NCI-H69 (cell line): ENCODE results near the gene GABARAPL2.

ENCODE experiments used
- DNase-seq: peaks from one replicate; lab custom pipeline; 2025; lab: John Stamatoyannopoulos, UW

The GABARAPL2 gene

DNA sequence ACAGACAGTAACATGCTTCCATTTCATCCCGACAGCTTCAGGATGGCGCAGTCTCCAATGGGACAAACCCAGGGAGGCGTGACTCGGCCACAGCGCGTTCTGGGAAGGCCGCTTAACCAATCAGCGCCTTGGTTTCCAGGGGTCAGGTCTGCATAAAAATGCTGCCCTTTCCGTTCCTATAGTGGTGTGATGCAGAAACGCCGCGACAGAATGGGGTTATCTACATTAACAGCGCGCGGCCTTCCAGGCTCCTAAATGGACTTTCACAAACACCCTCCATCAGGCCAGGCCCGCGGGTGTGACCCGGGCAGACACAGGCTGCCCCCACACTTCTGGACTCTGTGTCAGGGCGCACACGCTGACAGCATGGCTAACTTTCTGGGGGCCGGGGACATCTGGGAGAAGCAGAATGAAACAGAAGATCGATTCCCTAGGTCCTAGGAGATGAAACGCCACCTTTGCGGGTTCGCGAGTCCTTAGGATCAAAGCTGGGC, 10.9 kb upstream of the GABARAPL2 start:
- DNase-seq, result peak; percentile 75

GRCh38 chr16:75555707-75556430, 10.3 kb upstream of the GABARAPL2 start, which contains the start of gene TMEM231:
Gene TMEM231 (minus strand): TSS chr16:75556252. CDS start chr16:75556209, 43 bp downstream.
- DNase-seq, result peak; percentile 94

- no peak for DNase-seq
Measured at GRCh38 chr16:75556431-75556950, 9.7 kb upstream of the GABARAPL2 start.

- no peak for DNase-seq
Measured at GRCh38 chr16:75558846-75559401, 7.3 kb upstream of the GABARAPL2 start.

DNA sequence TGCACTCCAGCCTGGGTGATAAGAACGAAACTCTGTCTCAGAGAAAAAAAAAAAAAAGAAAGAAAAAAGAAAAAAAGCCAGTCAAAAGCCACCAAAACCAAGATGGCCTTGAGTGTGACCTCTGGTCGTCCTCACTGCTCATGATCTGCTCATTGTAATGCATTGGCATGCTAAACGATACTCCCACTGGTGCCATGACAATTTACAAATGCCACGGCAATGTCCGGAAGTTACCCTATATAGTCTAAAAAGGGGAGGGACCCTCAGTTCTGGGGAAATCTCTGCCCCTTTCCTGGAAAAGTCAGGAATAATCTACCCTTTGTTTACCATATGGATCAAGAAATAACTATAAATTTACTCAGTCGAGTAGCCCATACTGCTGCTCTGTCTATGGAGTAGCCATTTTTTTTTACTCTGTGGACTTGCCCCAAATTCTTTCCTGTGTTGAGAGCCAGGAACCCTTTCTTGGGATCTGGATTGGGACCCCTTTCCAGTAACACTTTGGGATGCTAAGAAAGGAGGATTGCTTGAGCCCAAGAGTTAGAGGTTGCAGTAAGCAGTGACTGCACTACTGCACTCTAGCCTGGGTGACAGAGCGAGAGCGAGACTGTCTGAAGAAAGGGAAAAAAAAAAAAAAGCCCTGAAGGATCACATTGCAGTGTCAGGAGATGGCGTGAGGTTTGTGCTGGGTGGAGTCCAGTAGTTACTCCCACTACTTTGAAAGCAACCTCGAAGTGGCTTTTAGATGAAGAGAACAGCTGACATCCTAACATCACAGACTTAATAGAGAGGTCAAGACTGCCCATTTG, 6.4 kb upstream of the GABARAPL2 start:
- DNase-seq, result peak; percentile 25

DNA sequence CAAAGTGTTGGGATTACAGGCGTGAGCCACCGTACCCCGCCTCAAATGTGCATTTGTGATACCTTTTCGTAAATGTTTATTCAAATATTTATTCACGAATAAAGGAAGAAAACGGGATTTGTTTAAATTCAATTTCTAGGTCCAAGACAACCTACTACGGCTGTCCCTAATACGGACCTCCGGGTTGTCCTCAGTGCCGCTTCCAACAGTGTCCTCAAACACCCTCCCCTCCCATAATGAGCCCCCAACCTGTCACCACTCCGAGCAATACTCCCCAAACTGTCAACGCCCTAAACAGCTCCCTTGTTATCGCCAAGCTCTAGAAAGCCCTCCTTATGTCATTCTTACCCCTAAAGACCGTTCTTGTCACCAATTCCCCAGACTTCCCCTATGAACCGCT, 539 bp upstream of the GABARAPL2 start:
- no peak for DNase-seq

DNA sequence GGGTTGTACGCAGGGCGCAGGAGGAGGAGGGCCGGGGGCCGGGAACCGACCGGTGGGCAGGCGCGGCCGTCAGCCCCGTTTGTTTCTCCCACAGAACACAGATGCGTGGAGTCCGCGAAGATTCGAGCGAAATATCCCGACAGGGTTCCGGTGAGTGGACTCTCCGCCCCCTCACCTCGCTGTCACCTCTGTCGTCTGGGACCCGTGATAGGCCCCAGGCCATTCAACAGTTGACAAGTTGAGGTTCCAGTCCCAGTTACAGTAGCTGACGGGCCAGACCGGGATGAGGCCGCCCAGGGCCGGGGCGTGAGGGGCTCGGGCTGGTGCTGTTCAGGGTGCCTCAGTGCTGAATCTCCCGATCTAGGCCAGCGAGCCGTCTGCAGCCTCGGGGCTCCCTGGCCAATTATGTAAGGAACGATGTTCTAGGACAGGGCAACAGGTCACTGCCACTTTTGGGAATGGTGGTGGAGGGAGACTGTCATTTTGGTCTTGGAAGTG, 628 bp downstream of the GABARAPL2 start:
- no peak for DNase-seq

DNA sequence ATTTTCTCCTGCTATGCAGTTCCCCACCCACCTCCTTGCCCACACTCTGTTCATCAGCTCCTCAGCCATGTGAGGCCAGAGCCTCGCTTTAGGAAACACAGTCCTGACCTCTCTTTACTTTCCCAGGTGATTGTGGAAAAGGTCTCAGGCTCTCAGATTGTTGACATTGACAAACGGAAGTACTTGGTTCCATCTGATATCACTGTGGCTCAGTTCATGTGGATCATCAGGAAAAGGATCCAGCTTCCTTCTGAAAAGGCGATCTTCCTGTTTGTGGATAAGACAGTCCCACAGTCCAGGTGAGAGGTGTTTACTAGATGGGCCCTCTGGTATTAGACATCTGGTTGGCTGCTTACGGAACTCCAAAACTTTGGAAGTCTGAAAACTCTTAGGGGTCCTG, 1.7 kb downstream of the GABARAPL2 start:
- DNase-seq, result no peak

DNA sequence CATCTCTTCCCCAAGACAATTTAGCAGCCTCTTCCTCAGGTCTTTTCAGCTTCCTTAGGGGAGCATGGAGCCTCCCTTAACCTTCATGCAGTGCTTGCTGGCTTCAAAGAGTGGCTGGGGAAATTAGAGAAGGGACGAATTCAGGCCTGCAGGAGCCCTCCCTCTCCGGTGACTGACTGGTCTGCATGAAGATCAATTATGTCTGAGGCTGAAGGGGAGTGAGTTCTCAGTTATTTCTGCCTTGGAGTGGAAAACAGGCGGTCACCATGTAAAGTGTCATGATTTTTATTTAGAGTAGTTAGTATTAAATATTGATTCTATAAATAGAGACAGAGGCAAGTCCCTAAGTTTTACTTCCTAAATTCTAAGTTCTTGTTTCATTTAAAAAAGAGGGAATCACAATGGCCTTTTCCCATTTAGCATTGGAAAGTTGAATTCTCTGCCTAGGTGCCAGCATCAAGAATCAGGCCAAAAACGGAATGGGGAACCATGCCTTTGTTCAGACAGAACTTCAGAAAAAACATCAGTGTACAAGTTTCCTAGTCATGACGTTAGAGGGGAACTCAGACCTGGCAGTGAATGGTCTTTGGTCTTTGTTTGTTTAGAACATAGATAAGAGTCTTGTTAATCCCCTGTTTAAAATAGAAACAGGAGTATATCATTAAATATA, 4.4 kb downstream of the GABARAPL2 start:
- no peak for DNase-seq

GRCh38 chr16:75572864-75573542, 6.8 kb downstream of the GABARAPL2 start:
- DNase-seq, result no peak

GRCh38 chr16:75573955-75574354, 7.8 kb downstream of the GABARAPL2 start:
- DNase-seq, result no peak

GRCh38 chr16:75575958-75576357, 9.8 kb downstream of the GABARAPL2 start:
- DNase-seq, result no peak

GRCh38 chr16:75576384-75576811, 10.2 kb downstream of the GABARAPL2 start:
- no peak for DNase-seq

DNA sequence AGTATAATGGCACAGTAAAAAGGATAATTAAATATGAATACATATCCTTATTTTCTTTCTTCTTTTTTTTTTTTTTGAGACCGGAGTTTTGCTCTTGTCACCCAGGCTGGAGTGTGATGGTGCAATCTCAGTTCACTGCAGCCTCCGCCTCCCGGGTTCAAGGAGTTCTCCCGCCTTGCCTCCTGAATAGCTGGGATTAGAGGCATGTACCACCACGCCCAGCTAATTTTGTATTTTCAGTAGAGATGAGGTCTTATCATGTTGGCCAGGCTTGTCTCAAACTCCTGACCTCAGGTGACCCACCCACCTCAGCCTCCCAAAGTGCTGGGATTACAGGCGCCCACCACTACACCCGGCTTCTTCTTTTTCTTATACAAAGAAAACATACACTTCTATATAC, 12.0 kb downstream of the GABARAPL2 start:
- DNase-seq, result no peak

DNA sequence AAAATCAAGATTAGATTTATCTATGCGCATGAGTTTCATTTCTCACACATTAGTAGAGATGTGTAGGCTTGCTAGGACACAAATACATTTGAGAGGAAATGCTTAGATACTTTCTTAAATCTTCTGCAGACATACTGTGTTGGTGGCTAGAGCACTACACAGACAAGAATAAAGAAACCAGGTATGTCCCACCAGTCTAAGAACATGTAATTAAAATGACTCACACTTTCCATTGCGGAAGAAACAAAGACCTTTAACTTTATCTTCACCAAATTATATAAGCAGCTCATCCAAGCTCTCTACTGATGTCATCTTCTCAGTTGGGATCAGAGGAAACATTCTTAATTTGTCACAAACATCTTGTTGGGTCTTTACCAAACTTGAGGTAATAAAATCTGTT, 12.5 kb downstream of the GABARAPL2 start:
- no peak for DNase-seq

DNA sequence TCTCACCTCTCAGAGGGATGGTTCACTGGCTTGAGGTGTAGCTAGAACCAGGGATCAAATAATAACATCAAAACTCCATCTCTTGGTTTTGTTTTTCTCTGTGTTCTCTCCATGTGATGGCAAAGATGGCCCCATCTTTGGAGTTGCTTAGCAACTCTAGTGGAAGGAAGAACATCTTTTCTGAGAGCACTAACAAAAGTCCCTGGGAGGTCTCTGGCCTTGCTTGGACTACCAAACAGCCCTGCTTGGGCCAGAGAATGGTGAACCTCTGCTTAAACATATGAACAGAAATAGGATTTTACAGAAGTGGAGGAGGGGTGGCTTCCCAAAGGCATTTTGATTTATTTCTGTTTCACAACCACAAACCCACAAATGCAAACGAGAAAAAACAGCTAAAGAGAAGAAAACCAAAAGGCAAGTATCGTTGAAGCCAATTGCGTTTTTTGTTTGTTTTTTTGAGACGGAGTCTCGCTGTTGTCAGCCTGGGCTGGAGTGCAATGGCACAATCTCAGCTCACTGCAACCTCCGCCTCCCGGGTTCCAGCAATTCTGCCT, 13.2 kb downstream of the GABARAPL2 start:
- DNase-seq, result no peak

- no peak for DNase-seq
Measured at GRCh38 chr16:75584108-75584507, 17.9 kb downstream of the GABARAPL2 start.

DNA sequence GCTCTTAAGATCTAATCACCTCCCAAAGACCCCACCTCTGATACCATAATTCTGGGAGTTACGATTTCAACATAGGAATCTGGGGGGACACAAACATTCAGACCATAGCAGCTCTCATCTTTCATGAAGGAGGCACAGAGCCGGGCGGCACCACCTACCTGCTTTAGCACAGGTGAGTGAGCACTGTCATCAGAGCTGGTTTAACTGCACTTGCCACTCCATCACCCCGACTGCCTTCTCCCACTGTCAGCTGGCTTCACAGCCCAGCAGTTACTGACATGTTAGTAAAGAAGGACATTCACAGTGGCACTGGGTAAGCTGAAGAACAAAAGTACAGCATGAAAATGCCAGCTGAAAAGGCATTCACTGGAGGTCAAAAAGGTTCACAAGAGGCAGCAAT, 22.5 kb downstream of the GABARAPL2 start:
- DNase-seq, result no peak

- no peak for DNase-seq
Measured at GRCh38 chr16:75589306-75589705, 23.1 kb downstream of the GABARAPL2 start.

GRCh38 chr16:75590920-75591843, 25.0 kb downstream of the GABARAPL2 start:
- DNase-seq, result peak; percentile 7
